NOMO-1 (cell line): ENCODE results near the gene FOXJ3.
A peak's percentile ranks its signal among the peaks of the same experiment; 100 is the strongest.

Experiments
- DNase-seq, 2 experiments: peaks; one replicate each; lab custom pipeline; 2025; ENCODE audit not compliant: unreplicated experiment in 2 of 2; lab: John Stamatoyannopoulos, UW

Gene FOXJ3

GRCh38 chr1:42198251-42198650, 136.8 kb downstream of the FOXJ3 start:
- no peak for DNase-seq

- DNase-seq = no peak
These were observed 139.2 kb downstream of the FOXJ3 start for GRCh38 chr1:42195841-42196240.

- peak in 1 of 2 experiments; percentile 7 for DNase-seq
These were observed 142.9 kb downstream of the FOXJ3 start for GRCh38 chr1:42192106-42192505.

DNA sequence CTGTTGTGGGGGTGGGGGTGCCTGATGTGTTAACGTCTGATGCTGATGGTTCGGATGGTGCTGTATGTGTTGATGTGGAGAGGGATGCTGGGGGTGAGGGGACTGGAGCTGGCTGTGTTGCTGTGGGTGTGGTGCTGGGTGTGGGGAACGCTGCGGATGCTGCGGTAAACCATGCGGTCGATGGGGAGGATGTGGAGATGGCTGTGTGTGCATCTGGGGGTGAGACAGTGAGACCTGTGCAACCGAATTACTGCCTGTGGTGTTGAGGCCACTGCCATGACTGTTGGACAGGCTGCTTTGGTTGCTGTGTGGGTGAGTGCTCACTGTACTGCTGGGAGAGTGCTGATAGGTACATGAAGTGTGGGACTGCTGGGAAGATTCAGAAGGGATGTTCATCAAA, 143.7 kb downstream of the FOXJ3 start:
- no peak for DNase-seq

GRCh38 chr1:42189931-42190853, 144.8 kb downstream of the FOXJ3 start:
- DNase-seq = no peak

- DNase-seq = no peak
These were observed 148.9 kb downstream of the FOXJ3 start for GRCh38 chr1:42186152-42186551.

GRCh38 chr1:42184616-42185015, 150.4 kb downstream of the FOXJ3 start:
- DNase-seq = no peak

DNA sequence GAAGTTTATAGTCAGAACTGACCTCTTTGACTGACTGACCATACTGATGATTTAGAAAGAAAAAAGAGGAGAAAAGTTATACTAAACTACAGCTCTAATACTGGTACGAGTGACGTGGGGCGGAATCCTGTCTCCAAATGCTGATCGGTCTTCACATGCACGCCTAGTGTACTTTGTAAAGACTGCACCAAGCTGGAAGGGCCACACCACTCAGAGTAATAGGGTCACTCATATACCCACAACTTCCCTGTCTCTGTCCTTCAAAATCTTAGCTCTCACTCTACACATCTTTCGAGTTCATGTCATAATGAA, 151.1 kb downstream of the FOXJ3 start:
- DNase-seq = no peak

- no peak for DNase-seq
These were observed 151.7 kb downstream of the FOXJ3 start for GRCh38 chr1:42183210-42183956.

DNA sequence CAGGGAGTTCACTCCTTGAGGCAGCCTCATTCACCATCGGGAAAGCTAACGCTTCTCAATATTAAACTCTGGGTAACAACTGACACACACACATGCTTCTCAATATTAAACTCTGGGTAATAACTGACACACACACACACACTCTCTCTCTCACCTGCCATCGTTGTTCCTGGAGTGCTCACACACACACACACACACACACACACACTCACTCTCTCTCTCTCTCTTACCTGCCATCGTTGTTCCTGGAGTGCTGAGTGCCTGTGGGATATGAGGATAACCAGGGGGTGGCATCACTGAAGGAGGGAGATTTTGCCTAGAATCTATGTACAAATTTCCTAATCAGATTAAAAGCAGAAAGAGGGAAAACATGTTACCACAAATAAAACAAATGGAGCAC, 153.3 kb downstream of the FOXJ3 start:
- DNase-seq = no peak

DNA sequence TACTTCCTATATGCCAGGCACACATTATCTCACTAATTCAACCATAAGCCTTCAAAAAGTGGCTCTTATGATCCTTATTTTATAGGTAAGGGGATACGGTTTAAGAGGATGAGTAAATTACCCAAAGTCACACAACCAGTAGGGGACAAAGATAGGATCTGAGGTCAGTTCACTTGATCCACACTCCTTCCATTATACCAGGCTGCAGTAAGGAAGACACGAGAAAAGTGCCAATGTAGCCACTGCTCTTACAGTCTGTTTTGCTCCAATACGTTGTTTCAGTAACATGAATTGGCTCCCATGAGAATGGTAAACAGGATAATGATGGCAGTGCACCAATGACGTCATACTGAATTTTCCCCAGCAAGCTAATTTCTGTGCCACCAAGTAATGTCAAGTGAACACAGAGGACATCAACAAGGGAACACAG, 155.1 kb downstream of the FOXJ3 start:
- DNase-seq = no peak

GRCh38 chr1:42179275-42179674, 155.8 kb downstream of the FOXJ3 start:
- no peak for DNase-seq

GRCh38 chr1:42178249-42178648, 156.8 kb downstream of the FOXJ3 start:
- DNase-seq = no peak

DNA sequence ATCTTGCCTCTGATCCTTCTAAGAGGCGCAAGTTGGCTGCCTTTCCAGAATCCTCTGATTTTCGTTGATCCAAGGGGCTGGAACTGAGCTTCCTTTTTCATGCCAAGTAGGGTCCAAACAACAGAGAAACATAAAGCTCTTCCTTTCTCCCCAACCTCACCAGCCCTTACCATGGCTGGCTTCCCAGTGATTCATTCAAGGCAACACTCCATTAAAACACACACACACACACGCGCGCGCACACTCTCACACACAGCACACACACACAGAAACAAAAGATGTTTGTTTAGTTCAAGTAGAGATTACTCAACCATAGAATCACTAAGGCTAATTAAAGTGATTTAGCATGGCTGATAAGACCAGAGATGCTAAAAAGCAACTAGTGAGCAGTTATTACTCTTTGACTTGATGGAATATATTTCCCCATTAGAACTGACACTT, 157.5 kb downstream of the FOXJ3 start:
- no peak for DNase-seq

- peak in 1 of 2 experiments; percentile 22 for DNase-seq
These were observed 158.0 kb downstream of the FOXJ3 start for GRCh38 chr1:42176902-42177519.

- DNase-seq = no peak
These were observed 159.6 kb downstream of the FOXJ3 start for GRCh38 chr1:42175314-42176054.

DNA sequence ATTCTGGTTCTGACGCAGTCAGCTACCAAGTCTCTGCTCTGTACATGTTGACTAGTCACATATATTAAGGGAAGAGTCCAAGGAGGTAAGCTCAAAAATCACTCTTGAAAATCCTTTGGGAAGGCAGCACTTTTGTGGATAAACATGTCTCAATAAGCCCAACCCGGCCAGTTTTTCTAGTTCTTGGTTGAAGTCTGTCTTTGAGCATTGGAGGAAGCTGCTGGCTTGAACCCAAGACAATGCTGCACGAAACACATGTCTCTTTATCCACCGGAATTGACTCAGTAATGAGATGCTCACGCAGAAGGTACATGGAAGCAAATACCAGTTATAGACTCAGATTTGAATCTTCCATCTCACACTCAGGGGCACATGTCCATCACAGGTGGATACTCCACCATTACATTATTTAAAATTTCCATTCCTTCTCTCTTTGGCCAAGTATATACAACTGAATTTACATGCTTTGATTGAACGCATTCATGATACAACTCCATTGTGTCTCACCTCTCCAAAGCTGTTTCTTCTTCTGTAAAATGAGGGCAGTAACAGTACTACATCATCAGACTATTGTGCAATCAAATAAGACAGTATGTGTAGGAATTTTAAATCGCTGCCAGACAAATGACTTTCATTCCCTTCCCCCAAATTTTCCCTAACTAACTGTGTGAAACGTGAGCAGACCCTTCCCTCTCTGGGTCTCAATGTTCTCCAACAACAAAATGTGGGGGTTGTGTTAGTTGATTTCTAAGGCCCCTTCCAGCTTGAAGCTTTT, 160.9 kb downstream of the FOXJ3 start:
- DNase-seq = no peak

DNA sequence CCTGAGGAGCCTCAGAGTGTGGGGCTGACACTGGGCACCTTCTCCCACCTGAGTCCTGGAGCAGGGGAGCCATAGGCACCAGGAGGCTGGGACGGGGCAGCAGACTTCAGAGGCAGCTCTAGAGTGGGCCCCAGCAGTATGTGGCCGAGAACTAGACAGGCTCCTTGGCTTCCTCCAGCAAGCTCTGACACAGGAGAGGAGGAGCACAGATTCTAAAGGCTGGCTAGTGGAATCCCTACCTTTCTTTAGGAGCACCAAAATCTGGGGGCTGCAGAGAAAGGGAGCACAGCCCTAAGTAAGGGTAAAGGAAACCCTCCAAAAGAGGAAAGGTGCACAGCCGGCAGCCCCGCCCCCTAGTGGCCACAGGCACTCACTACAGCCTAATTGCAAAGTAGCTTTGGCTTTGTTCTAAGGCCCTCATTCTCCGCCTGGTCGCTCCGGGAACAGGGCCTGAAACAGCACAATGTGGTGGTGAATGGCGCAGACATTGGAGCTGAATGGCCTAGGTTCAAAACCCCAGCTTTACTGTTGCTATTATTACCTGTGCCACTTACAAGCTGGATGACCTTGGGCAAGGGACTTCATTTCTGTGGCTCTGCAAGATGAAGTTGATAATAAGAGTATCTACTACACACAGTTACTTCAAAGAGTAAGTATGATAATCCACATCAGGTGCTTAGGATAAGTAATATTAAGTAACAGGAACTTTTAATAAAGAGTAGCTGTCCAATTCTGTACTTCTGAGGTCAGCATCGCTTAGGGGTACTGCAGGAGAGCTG, 161.7 kb downstream of the FOXJ3 start:
- DNase-seq = peak; percentile 30 to 54

- DNase-seq = no peak
These were observed 162.5 kb downstream of the FOXJ3 start for GRCh38 chr1:42172381-42173133.
